NCI-H526 treated with DMSO at 0.1 percent for 48 hours (cell line): ENCODE measurements around the gene PIGC.

Experiments
- DNase-seq: peaks from one replicate; lab custom pipeline; 2025; lab: John Stamatoyannopoulos, UW

The PIGC gene

DNA sequence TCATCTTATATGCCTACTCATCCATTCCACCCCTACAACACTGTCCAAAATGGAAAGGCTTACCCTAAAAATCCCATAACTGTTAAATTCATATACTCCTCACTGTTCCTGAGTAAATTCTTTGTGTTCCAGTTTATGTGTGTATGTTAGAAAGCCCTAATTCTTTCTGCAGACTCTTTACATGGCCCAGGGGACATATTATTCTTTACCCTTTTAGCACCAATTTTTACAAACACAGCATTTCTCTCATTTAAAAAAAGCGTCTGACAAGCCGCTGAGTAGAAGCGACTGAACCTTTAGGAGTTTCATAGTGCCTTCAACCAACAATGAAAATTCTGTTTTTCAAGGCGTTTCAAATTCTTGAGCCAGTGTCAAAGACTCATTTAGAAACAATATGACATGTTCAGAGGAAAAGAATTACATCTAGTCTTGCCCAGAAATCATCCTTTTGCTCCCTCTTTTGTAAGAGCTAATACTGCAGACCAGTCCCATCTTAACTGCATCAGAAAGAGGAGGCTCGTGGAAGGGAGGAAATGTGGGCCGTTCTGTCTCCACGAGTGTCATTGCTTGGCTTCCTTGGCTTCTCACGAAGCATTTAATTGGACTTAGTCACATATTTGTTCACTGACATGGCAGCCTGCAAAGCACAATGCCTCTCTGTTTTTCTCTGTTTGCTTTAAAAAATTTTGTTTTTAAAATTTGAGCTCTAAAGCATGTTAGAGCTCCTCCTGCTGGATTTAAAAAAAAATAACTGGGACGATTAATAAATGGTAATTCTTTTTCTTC, 44.7 kb downstream of the PIGC start:
- peak; percentile 87 for DNase-seq

- peak; percentile 53 for DNase-seq
These were observed 45.7 kb downstream of the PIGC start for GRCh38 chr1:172398193-172398592.

- DNase-seq = no peak
These were observed 46.2 kb downstream of the PIGC start for GRCh38 chr1:172397633-172398032.

GRCh38 chr1:172397221-172397620, 46.6 kb downstream of the PIGC start:
- DNase-seq = no peak

- DNase-seq = no peak
These were observed 48.3 kb downstream of the PIGC start for GRCh38 chr1:172395576-172395975.

DNA sequence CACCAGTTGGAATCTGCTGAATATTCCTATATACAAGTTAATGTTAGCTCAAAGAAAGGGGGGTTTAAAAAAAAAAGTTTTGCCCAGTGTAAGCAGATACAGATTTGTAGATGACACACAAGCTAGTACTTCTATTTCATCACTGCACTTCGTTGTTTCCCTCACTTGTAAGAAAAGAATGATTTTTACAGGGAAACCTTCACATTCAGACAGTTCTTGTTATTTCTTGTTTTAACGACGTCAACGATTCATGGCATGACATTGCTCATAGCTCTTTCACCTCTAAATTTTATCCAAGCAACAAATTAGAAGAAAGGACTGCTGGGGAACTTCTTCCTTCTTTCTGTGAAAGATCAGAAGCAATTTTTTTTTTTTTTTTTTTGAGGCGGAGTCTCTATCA, 49.1 kb downstream of the PIGC start:
- DNase-seq = no peak

DNA sequence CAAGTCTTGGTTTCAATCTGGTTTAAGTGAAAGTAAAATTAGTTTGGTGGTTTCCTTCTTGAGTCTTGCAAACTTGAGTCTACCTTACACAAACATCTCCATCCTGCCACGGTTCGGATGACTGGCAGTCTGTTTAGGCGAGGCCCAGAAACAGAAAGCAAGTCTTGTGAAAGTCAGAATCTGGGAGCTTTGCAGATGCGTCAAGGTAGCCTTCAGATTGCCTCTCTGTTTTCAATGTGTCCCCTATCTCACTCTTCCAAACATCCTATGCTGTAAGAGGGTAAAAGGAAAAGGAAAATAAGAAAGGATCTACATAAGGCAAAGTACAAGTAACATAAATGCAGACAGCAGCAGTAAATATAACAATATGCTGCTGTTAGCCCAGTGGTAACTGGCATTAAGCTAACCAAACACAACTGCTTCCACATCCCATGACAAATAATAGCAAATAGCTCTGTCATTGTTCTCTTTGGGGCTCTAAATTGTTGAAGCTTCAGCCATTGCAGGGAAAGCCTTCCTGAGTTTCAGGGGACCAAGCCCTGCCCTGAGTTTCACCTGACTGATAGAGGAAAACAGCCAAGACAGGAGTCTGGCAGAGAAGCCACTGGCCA, 49.6 kb downstream of the PIGC start:
- no peak for DNase-seq

DNA sequence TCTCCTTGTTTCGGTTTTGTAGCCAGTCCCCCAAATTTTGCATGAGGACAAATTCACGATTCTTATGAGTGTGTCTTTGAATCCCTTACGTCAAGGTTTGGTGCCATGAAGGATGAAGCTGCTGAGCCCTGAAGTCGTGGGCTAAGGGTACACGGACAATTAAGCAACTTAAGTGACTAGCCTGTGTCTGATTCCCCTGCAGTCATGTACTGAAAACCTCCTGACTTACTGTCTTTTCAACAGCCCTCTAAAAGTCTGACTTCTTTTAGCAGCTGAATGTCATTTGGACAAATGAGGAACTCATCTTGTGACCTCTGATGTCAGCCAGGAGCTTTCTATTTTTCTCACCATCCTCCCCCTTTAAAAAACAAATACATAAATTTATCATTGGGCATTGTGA, 50.5 kb downstream of the PIGC start:
- DNase-seq = no peak

DNA sequence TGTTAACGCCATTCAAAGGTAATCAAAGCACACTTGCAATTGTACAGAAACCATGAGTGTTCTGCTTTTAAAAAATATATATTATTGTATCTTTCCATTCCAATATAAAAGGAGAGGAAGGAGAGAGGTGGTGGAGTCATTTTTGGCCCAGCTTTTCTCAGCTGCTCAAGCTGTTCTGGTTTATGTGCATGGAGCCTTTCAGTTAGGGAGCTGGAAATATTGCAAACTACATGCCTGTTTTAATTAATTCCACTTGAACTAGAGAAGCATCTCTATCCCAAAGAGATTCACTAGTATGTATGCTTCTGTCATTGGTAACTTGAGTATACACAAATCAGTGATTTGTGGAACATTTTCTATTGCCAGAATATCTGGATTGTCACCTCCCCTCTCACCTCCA, 51.9 kb downstream of the PIGC start:
- no peak for DNase-seq
